Measurements from ENCODE around the gene F13A1.

GRCh38 chr6:6312901-6313441 is 7.5 kb downstream of the F13A1 start:
- TF ChIP-seq RNF2 (IDR thresholded peaks at IDR 0.05; ENCODE audit: borderline replicate concordance, low read depth) (no peak), CTCF (IDR thresholded peaks at IDR 0.05) (no peak), POLR2A (IDR thresholded peaks at IDR 0.05; ENCODE audit: low read length) (no peak), MAFK (IDR thresholded peaks at IDR 0.05; ENCODE audit: partially characterized antibody) (no peak), RAD21 (conservative IDR thresholded peaks at IDR 0.05 in 1 of 2, IDR thresholded peaks at IDR 0.05 in 1 of 2) (no peak), PHF8 (IDR thresholded peaks at IDR 0.05; ENCODE audit: borderline replicate concordance, low read depth) (no peak)
